ENCODE measurements around the gene CYP2J2.

The CYP2J2 gene

DNA sequence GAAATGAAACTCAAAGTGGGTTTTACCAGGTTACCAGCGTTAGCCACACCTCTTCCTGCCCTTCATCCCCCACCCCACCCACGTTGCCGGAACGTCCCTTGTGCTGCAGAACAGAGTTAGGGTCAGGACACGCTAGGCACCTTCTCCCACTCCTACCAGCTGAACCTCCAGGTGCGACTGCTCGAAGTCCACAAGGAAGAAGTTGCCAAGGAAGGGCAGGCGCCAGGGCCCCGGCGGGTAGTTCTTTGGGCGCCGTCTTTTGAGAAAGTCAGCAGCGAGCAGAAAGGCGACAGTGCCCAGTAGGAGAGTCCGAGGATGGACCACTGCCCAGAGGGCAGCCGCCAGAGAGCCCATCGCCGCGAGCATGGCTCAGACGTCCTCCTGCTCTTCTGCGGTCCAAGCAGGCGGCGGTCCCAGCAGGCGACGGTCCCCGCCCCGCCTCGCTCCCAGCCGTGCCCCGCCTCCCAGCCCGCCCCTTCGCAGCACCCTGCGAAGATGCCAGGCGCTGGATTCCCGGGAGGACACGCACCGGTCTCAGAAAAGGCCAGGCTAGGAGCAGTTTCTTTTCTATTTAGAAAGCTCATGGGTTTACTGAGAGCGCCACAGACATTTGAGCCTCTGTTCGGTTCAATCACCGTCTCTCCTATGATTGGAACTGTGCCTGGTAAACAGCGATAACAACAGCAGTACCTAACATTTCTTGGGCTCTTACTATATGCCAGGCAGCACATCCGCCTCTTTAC, at the start of gene CYP2J2 (continued):
- TF ChIP-seq ZXDB (tag by site-specific recombination; IDR thresholded peaks at IDR 0.05), result peak; percentile 31
- TF ChIP-seq, protein P1, sequence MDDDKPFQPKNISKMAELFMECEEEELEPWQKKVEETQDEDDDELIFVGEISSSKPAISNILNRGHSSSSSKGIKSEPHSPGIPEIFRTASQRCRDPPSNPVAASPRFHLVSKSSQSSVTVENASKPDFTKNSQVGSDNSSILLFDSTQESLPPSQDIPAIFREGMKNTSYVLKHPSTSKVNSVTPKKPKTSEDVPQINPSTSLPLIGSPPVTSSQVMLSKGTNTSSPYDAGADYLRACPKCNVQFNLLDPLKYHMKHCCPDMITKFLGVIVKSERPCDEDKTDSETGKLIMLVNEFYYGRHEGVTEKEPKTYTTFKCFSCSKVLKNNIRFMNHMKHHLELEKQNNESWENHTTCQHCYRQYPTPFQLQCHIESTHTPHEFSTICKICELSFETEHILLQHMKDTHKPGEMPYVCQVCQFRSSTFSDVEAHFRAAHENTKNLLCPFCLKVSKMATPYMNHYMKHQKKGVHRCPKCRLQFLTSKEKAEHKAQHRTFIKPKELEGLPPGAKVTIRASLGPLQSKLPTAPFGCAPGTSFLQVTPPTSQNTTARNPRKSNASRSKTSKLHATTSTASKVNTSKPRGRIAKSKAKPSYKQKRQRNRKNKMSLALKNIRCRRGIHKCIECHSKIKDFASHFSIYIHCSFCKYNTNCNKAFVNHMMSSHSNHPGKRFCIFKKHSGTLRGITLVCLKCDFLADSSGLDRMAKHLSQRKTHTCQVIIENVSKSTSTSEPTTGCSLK (tag by site-specific recombination; IDR thresholded peaks at IDR 0.05), result no peak
- no peak for TF ChIP-seq GLI2 (tag by site-specific recombination; IDR thresholded peaks at IDR 0.05; ENCODE audit: borderline replicate concordance, low read depth)
- TF ChIP-seq ZNF354C (tag by site-specific recombination; IDR thresholded peaks at IDR 0.05; ENCODE audit: borderline replicate concordance, low read depth), result no peak
- peak; percentile 68 for TF ChIP-seq ZFHX2 (tag by site-specific recombination; conservative IDR thresholded peaks at IDR 0.05)
- no peak for TF ChIP-seq ZNF114 (tag by site-specific recombination; IDR thresholded peaks at IDR 0.05)
- TF ChIP-seq GFI1B (tag by site-specific recombination; IDR thresholded peaks at IDR 0.05), result no peak
- TF ChIP-seq, protein P2, sequence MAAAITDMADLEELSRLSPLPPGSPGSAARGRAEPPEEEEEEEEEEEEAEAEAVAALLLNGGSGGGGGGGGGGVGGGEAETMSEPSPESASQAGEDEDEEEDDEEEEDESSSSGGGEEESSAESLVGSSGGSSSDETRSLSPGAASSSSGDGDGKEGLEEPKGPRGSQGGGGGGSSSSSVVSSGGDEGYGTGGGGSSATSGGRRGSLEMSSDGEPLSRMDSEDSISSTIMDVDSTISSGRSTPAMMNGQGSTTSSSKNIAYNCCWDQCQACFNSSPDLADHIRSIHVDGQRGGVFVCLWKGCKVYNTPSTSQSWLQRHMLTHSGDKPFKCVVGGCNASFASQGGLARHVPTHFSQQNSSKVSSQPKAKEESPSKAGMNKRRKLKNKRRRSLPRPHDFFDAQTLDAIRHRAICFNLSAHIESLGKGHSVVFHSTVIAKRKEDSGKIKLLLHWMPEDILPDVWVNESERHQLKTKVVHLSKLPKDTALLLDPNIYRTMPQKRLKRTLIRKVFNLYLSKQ (tag by site-specific recombination; IDR thresholded peaks at IDR 0.05; ENCODE audit: borderline replicate concordance), result no peak
- TF ChIP-seq HOXD13 (CRISPR knock-in tag; IDR thresholded peaks at IDR 0.05; ENCODE audit: borderline replicate concordance), result no peak
- TF ChIP-seq ZNF692 (tag by site-specific recombination; IDR thresholded peaks at IDR 0.05), result no peak
- no peak for TF ChIP-seq ZNF16 (tag by site-specific recombination; IDR thresholded peaks at IDR 0.05; ENCODE audit: low read depth)
- TF ChIP-seq KLF16 (tag by site-specific recombination; IDR thresholded peaks at IDR 0.05), result peak; percentile 29; the same call in 1 of the 2 replicates
- TF ChIP-seq ZNF561 (tag by site-specific recombination; IDR thresholded peaks at IDR 0.05; ENCODE audit: borderline replicate concordance), result peak; percentile 48; the same call in 1 of the 2 replicates
- TF ChIP-seq KLF9 (tag by site-specific recombination; IDR thresholded peaks at IDR 0.05; ENCODE audit: low read depth), result peak; percentile 83
- no peak for TF ChIP-seq TRIM28 (IDR thresholded peaks at IDR 0.05; ENCODE audit: borderline replicate concordance, low read length)
- no peak for TF ChIP-seq ZNF701 (tag by site-specific recombination; IDR thresholded peaks at IDR 0.05)
- TF ChIP-seq ZFP69B (tag by site-specific recombination; IDR thresholded peaks at IDR 0.05), result no peak
- no peak for TF ChIP-seq ZNF26 (tag by site-specific recombination; IDR thresholded peaks at IDR 0.05)
- TF ChIP-seq, protein P3, sequence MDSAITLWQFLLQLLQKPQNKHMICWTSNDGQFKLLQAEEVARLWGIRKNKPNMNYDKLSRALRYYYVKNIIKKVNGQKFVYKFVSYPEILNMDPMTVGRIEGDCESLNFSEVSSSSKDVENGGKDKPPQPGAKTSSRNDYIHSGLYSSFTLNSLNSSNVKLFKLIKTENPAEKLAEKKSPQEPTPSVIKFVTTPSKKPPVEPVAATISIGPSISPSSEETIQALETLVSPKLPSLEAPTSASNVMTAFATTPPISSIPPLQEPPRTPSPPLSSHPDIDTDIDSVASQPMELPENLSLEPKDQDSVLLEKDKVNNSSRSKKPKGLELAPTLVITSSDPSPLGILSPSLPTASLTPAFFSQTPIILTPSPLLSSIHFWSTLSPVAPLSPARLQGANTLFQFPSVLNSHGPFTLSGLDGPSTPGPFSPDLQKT (IDR thresholded peaks at IDR 0.05; ENCODE audit: borderline replicate concordance, low read depth, low read length), result no peak
- TF ChIP-seq ZNF23 (tag by site-specific recombination; IDR thresholded peaks at IDR 0.05; ENCODE audit: borderline replicate concordance), result no peak
- no peak for TF ChIP-seq ZNF664 (tag by site-specific recombination; IDR thresholded peaks at IDR 0.05)
- TF ChIP-seq ZNF239 (tag by site-specific recombination; IDR thresholded peaks at IDR 0.05), result no peak
- TF ChIP-seq ZBTB7A (tag by site-specific recombination; IDR thresholded peaks at IDR 0.05; ENCODE audit: low read depth), result no peak
- no peak for TF ChIP-seq REPIN1 (tag by site-specific recombination; IDR thresholded peaks at IDR 0.05; ENCODE audit: low read depth)
- peak; percentile 28; the same call in 1 of the 2 replicates for TF ChIP-seq ZBTB20 (tag by site-specific recombination; IDR thresholded peaks at IDR 0.05)
- TF ChIP-seq ZNF18 (tag by site-specific recombination; IDR thresholded peaks at IDR 0.05), result no peak
- no peak for TF ChIP-seq SCRT1 (tag by site-specific recombination; IDR thresholded peaks at IDR 0.05; ENCODE audit: borderline replicate concordance)
- peak; percentile 78 for TF ChIP-seq SP3 (tag by site-specific recombination; IDR thresholded peaks at IDR 0.05)
- TF ChIP-seq ZNF791 (tag by site-specific recombination; IDR thresholded peaks at IDR 0.05), result no peak
- TF ChIP-seq ZNF24 (tag by site-specific recombination; IDR thresholded peaks at IDR 0.05), result no peak
- no peak for TF ChIP-seq ZBTB21 (tag by site-specific recombination; IDR thresholded peaks at IDR 0.05)
- TF ChIP-seq ZNF529 (tag by site-specific recombination; IDR thresholded peaks at IDR 0.05; ENCODE audit: insufficient replicate concordance), result peak; percentile 87

Measured in HEK293 (cell line).